Spleen (tissue), 7 donors: ENCODE data around the gene CA5A.

ENCODE experiments used
- POLR2A ChIP-seq, 3 donors: fragments of 450-650 bp; IDR thresholded peaks; one replicate each; pipeline ENCODE4 v1.5.1; 2017; ENCODE audit warnings: antibody characterized with exemption in 3 of 3, mild to moderate bottlenecking in 1 of 3
- POLR2AphosphoS5 ChIP-seq, 3 donors: sonication (generic); formaldehyde crosslinking; IDR thresholded peaks; one replicate each; pipeline ENCODE4 v1.5.1; 2017; ENCODE audit warnings: antibody characterized with exemption in 3 of 3
- TF ChIP-seq, protein P1 (sequence below), 11 experiments: fragments of 200-600 bp in 7 of 11; fragments of 450-650 bp in 4 of 11; sonication (generic) in 4 of 11; IDR thresholded peaks in 8 of 11; conservative IDR thresholded peaks in 3 of 11; 1 replicate in 7 of 11; 2 replicates in 4 of 11; pipeline versions ENCODE4 v1.4.0 to v1.8.0; 2016 to 2021; ENCODE audit warnings: antibody characterized with exemption in 11 of 11, inconsistent platforms in 4 of 11, mild to moderate bottlenecking in 1 of 11
- donor health status: DM: no; HTN: no; CAD: no; lungs with moderate emphysema.
- donor health status: DM: no; HTN: no; CAD: no.
- donor health status: DM: no; HTN: no; CAD: no.

DNA sequence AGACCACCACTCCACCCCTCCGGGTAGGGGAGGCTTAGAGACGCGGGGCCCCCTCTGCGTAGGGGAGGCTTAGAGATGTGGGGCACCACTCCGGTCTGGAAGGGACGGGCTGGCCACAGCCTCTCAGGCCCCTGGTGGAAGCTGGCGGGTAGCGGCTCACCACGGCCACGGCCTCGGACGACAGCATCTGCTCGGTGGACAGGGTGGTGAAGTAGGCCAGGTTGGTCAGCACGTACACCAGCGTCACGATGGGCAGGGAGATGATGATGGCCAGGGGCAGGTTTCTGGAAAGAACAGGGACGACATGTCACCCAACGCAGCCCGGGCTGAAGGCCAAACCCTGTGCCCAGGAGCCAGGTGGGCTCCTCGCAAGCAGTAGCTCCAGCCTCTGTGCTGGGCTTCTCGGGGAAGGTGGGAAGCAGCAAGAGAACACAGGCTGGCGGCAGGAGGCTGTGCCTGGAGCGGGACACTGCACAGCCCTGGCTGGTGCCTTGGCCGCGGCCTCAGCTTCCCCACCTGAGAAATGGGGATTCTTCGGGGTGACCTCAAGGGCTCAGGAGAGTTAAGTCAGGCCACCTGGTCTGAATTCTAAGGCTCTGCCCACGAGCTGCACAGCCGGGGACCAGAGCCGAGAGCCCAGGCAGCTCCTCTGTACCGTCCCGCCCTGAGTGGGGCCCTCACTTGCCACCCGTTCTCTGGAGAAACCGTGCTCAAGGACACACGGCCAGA lies 96.6 kb downstream of the CA5A start:
- TF ChIP-seq, protein P1, sequence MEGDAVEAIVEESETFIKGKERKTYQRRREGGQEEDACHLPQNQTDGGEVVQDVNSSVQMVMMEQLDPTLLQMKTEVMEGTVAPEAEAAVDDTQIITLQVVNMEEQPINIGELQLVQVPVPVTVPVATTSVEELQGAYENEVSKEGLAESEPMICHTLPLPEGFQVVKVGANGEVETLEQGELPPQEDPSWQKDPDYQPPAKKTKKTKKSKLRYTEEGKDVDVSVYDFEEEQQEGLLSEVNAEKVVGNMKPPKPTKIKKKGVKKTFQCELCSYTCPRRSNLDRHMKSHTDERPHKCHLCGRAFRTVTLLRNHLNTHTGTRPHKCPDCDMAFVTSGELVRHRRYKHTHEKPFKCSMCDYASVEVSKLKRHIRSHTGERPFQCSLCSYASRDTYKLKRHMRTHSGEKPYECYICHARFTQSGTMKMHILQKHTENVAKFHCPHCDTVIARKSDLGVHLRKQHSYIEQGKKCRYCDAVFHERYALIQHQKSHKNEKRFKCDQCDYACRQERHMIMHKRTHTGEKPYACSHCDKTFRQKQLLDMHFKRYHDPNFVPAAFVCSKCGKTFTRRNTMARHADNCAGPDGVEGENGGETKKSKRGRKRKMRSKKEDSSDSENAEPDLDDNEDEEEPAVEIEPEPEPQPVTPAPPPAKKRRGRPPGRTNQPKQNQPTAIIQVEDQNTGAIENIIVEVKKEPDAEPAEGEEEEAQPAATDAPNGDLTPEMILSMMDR (IDR thresholded peaks at IDR 0.05 in 8 of 11, conservative IDR thresholded peaks at IDR 0.05 in 3 of 11) = no peak
- TF ChIP-seq POLR2AphosphoS5 (IDR thresholded peaks at IDR 0.05) = peak in 1 of 3 donors; percentile 31
- TF ChIP-seq POLR2A (IDR thresholded peaks at IDR 0.05) = no peak
